ENCODE measurements around the gene WDR18.

- TF ChIP-seq CTCF (IDR thresholded peaks at IDR 0.05) (no peak), POLR2A (IDR thresholded peaks at IDR 0.05) (no peak), EP300 (IDR thresholded peaks at IDR 0.05) (no peak)
Observed at GRCh38 chr19:1009041-1009980, 25.2 kb downstream of the WDR18 start.

All from upper lobe of left lung (tissue), 4 donors.